CD4-positive, alpha-beta T cell treated with Interleukin-10 for 1 hour (primary cell): ENCODE measurements around the gene UGT2A1.
A peak's percentile ranks its signal among the peaks of the same experiment; 100 is the strongest.
"Not testable (repeated sequence)": the region's sequence is repeated elsewhere in the genome, so short reads cannot be mapped to it uniquely, and the experiment has no call there.

Source experiments
- DNase-seq: peaks from one replicate; pipeline ENCODE4 v3.0.0-alpha.2; 2020

Gene UGT2A1

DNA sequence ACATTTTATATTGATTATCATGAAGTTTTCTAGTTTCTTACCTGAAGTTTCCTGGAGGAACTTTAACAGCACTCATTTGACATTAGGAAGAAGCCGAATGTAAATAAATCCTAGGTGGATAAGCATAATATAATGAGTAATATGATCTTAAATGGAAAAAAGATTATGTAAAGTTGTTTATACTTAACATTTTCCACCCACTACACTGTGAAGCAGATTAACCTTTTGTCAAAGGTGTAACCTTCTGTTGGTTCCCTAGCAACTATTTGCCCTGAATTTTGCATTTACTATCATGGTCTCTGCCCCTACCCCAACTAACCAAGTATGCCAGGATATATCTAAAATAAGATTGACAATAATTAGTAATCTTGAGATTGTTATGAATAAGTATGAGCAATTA, at the start of gene UGT2A1:
Gene UGT2A1 (minus strand): TSS at position 101 of the 400 bp plus-strand sequence. CDS start 5,603 bp downstream, outside the sequence.
- no peak for DNase-seq

DNA sequence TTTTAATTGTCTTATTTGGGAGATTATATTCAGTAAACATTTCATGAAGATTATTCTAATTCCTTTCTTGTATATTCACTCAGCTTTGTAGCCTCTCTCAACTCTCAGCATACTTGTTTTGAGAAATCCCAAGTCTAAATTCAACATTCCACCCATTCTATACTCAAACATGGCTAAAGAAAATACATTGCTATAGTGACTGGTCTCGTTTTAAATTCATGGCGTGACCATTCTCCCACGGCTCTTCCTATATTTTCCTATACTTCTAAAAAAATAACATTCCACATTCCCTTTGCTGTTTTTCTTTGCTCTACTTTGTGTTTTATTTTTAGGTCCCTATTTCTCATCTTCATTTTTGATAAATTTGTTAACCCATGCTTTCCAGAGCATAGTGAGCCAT, 49.2 kb upstream of the UGT2A1 start:
- DNase-seq = no peak

DNA sequence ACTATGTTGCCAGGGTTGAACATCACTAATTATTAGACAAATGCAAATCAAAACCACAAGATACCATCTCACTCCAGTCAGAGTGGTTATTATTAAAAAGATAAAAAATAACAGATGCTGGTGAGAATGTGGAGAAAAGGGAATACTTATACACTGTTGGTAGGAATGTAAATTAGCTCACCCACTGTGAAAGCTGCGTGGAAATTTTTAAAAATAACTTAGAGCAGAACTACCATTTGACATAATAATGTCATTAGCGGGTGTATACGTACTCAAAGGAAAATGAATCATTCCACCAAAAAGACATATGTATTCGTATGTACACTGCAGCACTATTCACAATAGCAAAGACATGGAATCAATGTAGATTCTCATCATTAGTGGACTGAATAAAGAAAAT, 48.6 kb upstream of the UGT2A1 start:
- no peak for DNase-seq

DNA sequence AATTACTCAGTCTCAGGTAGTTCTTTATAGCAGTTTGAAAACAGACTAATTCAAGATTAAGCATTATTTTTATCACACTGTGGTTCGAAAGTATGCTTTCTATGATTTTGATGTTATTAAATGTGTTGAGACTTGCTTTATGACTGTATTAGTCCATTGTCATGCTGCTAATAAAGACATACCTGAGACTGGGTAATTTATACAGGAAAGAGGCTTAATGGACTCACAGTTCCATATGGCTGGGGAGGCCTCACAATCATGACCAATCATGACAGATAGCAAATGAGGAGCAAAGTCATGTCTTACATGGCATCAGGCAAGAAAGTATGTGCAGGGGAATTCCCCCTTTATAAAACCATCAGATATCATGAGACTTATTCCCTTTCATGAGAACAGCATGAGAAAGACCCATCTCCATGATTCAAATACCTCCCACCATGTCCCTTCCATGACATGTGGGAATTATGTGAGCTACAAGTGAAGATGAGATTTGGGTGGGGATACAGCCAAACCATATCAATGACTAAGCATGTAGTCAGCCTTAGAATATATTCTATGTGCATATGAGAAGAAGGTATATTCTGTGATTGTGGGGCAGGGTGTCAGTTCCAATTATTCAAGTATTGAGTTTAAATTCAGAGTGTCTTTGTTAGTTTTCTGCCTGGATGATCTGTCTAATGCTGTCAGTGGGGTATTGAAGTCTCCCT, 44.6 kb upstream of the UGT2A1 start:
- no peak for DNase-seq

DNA sequence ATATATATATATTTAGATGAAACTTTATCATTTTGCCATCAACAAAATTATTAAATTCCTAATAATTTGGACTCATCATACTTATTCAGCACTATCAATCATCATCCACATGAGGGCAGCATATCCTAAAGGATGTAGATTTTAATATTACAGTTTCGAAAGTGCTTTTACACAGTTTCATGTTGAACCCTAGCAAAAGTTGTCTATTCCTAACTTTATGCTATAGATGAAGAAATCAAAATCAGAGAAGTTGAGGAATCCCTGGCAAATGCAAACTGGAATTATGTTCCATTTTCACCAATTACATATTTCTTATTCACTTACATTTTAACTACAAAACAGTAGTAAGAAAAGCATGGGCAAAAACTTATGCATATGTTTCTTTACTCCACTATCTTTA, 36.6 kb upstream of the UGT2A1 start:
- DNase-seq = peak; percentile 48

DNA sequence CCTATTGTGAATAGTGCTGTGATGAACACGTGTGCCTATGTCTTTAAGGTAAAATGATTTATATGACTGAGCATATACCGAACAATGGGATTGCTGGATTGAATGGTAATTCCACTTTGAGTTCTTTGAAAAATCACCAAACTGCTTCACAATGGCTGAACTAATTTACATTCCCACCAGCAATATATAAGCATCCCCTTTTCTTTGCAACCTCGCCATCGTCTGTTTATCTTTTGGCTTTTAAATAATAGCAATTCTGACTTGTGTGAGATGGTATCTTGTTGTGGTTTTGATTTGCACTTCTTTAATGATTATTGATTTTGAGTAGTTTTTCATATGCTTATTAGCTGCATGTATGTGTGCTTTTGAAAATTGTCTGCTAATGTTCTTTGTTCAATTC, 31.8 kb upstream of the UGT2A1 start:
- DNase-seq = no peak

DNA sequence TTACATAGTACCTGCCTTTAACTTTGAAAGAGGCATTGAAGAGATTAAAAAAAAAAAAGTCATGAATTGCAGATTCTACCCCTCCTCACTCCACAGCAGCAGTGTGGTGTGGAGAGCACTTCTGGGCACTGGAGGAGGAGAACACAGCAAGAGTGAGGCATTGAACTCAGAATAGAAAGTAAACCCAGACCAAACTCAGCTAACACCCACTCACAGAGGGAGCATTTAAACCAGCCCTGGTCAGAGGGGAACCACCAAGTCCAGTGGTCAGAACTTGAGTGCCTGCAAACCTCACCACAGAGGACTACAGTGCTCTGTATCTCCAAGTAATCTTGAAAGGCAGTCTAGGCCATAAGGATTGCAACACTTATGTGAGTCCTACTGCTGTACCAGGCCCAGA, 15.6 kb upstream of the UGT2A1 start:
- no peak for DNase-seq

DNA sequence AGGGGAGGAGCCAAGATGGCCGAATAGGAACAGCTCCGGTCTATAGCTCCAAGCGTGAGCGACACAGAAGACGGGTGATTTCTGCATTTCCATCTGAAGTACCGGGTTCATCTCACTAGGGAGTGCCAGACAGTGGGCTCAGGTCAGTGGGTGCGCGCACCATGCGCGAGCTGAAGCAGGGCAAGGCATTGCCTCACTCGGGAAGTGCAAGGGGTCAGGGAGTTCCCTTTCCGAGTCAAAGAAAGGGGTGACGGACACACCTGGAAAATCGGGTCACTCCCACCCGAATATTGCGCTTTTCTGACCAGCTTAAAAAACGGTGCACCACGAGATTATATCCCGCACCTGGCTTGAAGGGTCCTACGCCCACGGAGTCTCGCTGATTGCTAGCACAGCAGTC, 11.0 kb upstream of the UGT2A1 start:
- not testable (repeated sequence) for DNase-seq

DNA sequence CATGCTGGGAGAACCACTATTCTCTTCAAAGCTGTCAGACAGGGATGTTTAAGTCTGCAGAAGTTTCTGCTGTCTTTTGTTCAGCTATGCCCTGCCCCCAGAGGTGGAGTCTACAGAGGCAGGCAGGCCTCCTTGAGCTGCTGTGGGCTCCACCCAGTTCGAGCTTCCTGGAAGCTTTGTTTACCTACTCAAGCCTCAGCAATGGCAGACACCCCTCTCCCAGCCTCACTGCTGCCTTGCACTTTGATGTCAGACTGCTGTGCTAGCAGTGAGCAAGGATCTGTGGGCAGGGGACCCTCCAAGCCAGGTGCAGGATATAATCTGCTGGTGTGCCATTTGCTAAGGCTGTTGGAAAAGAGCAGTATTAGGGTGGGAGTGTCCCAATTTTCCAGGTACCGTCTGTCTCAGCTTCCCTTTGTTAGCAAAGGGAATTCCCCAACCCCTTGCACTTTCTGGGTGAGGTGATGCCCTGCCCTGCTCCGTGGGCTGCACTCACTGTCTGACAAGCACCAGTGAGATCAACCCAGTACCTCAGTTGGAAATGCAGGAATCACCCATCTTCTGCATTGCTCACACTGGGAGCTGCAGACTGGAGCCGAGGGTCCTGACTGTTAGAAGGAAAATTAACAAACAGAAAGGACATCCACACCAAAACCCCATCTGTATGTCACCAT, 8.2 kb upstream of the UGT2A1 start:
- peak; percentile 29 for DNase-seq

DNA sequence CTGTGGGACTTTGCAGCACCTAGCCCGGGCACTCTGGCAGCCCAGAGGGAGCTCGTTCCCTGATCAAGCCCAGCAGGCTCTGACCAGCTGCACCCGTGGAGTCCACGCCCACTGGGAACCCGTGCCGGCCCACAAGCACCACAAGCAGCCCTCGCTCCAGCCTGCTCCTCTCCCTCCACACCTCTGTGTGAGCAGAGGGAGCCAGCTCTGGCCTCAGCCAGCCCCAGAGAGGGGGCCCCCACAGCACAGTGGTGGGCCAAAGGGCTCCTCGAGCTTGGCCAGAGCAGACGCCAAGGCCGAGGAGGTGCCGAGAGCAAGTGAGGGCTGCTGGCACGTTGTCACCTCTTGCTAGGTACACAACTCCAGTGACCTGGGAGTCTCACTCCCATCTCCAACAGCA, 5.1 kb upstream of the UGT2A1 start:
- DNase-seq = no peak

DNA sequence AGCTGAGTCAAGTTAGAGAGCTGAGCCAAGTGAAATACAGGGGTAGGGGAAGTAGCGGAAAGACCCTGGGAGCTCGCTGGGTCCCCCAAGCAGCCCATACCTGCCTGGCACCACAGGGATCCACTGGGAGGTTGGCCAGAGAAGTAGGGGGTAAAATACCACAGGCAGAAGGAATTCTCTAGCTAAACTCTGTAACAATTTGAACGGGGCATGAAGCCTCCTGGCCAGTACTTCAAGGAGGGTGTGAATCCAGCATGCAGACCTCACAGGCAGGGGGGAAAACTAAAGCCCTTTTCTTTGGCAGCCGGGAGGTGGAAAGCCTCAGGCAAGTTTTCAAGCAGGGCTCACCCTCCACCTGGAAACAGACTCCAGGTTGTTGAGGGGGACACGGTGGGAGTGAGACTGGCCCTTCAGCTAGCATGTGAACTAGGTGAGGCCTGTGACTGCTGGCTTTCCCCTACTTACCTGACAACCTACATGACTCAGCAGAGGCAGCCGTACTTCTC, 3.7 kb upstream of the UGT2A1 start:
- no peak for DNase-seq

DNA sequence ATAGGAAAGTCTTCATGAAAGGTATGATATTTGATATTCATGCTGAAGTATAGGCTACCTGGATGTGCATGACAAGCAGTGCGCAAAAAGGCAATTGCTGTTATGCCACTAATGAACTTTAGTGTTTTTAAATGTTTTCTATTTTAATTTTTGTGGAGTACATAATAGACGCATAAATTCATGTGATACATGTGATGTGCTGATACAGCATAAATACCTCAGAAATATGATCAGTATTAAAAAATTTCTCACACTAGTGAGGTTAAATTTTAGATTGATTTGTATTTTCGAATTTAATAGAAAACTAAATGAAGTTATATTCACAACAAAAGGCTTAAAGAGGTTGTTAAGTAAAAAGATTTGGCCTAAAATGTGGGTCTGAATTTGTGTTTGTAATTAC, 2.2 kb downstream of the UGT2A1 start:
- no peak for DNase-seq

DNA sequence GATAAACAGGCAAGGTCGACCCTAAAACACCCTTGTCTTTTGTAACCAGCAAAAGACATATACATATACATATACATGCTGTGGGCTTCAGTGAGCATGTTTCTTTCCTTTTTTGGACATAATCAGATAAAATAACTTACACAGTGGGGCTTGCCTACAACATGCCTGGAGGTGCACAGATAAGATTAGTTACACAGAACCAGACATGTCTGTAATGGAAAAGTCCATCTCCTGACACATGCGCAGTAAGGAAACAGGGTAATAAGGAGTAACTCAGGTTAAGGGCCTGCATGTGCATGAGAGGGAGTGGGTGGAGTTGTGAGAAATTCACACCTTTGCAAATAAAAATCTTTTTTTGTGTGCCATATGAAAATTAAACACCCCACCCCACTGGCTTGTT, 3.4 kb downstream of the UGT2A1 start:
- no peak for DNase-seq

DNA sequence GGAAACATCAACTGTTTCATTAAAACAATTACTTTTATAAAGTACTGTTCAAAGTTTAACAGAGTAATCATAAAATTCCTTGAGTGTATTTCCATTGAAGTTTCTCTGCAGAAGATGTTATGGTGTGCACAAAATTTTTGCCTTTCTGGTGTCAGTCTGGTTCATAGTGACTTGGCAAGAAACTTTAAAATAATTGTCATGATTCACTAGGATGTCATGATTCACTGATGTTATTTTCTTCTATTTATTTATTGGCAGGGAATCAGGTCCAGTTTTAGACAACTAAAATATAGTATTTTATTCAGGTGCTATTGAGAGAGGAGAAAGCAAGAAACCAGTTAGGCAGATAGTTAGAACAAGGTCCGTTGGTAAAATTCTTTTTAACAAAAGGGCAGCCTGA, 3.8 kb downstream of the UGT2A1 start:
- DNase-seq = no peak

DNA sequence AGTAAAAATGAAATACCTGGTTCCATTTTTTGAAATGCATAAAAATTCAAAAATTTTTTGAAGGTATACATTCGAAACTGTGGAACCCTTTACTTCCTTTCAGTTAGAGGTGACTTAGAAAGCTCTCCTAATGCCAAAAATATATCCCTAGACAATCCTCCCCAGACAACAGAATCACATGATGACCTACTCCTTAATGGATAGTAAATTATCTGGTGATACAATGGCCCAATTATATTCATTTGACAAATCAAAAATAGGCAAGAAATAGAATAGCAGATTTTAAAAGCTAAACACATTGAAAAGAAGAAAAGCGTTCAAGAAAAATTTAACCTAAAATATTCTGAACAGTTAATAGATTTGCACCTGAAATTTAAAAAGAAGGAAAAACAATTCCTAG, 10.1 kb downstream of the UGT2A1 start:
- no peak for DNase-seq

DNA sequence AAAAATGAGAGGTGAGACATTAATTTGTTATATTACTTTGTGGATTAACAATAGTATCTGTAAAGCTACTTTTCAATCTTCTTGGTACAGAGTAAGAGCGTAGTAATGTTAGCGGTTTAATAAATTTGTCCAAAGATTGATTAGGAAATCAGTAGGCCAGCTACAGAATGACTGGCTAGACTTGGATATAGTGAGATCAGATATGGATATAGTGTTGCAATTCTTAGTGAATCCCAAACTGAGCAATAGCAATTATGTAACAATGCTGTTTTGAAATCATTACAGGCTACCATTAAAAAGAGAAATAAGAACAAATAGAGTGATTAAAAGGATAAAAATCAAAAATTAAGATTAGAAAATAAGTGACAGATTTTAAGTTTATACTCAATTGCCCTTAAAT, 12.8 kb downstream of the UGT2A1 start:
- no peak for DNase-seq

DNA sequence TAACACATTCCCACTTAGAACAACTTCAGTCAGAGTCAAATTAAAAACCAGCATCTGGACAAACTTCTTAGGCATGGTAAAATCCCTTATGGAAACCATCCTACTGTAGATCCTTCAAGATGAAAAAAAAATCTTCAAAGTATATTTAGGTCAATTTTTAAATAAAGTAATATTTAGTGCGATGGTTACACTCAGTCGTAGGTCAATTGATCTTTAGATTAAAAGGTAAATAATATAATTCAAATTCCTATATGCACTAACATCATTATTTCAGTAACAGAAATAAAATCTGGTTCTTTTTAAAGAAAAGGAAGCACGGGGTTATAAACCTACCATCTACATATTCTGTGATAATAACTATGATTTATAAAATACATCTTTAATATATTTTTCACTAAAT, 13.5 kb downstream of the UGT2A1 start, which contains the start of gene UGT2A2:
Gene UGT2A2 (minus strand): TSS at position 101 of the 400 bp plus-strand sequence. CDS start 2 bp downstream, at position 99.
- no peak for DNase-seq

DNA sequence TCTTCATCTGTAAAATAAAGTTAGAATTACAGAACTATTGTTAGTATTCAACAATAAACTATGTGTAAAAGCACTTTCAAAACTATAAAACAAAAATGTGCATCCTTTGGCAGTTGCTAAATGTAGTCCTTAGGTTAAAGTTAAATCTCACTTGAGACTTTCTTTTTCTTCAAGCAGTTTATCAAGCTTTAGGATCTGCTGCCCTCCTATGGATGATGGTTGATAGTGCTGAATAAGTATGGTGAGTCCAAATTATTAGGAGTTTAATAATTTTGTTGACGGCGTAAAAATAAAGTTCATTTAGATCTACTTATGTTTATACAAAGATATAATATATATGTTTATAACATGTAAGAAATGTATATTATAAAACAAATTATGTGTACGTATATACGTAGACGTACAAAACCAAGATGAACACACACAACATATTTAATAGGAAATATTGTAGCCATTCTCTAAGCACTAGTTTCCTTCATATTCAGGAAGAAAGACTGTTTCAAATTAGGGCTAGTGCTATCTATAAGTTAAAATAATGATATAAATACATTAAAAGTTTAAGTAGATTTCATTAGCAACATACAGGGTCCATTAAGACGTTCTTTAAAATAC, 35.9 kb downstream of the UGT2A1 start:
- DNase-seq = no peak

DNA sequence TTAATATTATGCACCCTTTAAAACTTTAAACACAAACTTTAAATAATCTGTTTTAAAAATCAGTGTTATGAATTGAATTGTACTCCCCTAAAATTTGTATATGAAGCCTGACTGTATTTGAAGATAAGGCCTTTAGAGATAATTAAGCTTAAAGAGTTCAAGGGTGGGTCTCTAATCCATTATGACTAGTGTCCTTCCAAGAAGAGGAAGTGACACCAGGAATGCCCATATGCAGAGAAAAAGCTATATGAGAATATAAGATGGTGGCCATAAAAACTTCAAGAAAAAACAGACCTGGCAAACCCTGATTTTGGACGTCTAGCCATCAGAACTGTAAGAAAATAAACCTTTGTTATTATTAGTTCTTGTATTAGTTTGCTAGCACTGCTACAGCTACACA, 42.6 kb downstream of the UGT2A1 start:
- no peak for DNase-seq

DNA sequence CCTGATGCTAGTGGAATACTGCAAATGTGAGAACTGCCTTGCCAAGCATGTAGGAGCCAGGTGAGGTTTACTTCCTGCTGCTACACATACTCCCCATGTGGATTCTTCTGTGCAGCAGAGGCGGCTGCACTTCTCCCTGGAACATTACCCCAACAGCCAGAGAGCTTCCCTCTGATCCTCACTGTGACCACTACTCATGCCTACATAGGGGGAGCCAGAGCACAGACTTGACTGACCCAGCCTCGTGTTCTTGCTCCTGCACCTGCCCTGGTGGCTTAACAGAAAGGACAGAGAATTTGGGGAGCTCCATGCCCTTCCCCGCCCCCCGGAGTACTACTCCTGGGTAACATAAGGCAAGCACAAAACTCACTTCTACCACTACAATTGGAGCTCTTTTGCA, 52.0 kb downstream of the UGT2A1 start:
- no peak for DNase-seq

DNA sequence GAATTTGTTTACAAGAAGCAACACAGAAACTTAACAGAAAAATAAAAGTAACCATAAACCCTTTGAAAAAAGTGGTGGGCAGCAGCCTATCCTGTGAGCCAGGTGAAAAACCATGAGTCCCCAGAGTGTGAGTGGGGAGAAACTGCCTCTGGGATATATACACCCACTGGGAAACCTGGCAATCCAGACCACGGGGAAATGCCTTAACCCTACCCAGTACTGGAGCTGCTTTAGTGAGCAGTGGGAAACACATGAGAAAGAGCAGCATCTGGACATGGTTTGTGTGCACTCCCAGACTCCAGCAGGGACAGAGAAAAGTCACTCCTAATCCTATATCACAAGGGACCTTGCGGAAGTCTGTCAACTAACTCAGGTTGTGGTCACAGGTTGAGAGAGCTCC, 53.0 kb downstream of the UGT2A1 start:
- no peak for DNase-seq

DNA sequence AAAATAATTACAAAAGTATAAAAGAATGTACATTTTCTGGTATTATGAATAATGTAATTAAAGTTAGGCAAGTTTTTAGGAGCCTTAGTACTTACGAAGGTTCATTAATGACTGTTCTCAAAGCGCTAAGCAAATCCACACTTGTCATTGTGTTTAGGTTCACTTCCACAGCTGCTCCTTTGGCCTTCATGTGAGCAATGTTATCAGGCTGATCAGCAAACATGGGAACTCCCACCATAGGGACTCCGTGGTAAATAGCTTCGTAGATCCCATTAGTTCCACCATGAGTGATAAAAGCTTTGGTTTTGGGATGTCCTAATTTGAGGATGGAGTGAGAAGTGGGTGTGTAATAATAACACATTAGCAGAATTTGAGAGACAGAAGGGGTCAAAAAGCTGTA, 58.7 kb downstream of the UGT2A1 start:
- DNase-seq = no peak

DNA sequence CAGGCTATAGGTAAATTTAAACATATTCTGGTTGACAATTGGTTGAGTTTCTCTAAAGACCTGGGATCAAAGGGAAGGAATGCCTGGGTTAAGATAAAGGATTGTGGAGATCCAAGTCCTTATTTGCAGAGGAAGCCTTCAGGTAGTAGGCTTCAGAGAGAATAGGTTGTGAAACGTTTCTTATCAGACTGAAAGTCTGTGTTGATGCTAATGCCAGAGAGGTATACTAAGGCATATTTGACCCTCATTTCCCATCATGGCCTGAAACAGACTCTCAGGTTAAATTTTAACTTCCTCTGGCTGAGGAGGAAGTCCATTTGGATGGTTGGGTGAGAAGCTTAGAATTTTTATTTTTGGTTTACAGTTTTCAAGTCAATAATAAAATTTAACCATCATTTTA, 61.7 kb downstream of the UGT2A1 start:
- no peak for DNase-seq

DNA sequence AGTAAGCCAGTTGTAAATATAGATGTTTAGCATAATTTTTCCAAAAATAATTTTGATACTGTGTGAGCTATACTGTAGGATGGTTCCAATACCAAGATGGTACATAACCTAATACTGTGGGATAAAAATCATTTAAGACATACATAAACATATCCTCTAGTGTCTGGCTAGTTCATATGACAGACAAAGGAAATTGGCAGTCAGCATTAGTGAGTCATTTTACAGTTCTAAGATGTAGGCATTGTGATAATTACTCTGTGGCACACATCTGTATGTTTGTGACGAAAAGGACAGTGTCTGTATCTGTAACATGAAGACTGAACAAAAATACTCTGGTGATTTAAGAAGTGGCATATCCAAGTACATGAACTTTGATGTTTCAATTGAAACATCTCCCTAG, 63.2 kb downstream of the UGT2A1 start:
- no peak for DNase-seq
